Heart right ventricle (tissue), 16 donors: ENCODE measurements around the gene SERPINA4. TPM values are rescaled to one million over a fixed set of nuclear protein-coding genes. Genes with fewer than 3 reads are reported as not detected.
A peak's percentile ranks its signal among the peaks of the same experiment; 100 is the strongest.

ENCODE experiments used
- ATAC-seq, 8 donors: fragments of 200-7000 bp; cut with Tn5 transposase; one replicate each; pipeline ENCODE4 v1.9.1; 2020; ENCODE audit warnings: mild to moderate bottlenecking in 8 of 8, moderate library complexity in 8 of 8, moderate number of reproducible peaks in 1 of 8
- DNase-seq, 2 donors: peaks; one replicate each; pipeline ENCODE4 v3.0.0-alpha.2; 2020
- H3K27ac ChIP-seq, 10 donors: fragments of 200-600 bp; sonication (generic) in 2 of 10; one replicate each; pipeline versions ENCODE4 v1.5.0 to v1.8.0; 2020 to 2022; ENCODE audit warnings: mild to moderate bottlenecking in 3 of 10
- H3K27me3 ChIP-seq, 7 donors: fragments of 200-600 bp; one replicate each; pipeline ENCODE4 v1.8.0; 2021 to 2022; ENCODE audit warnings: mild to moderate bottlenecking in 2 of 7
- H3K36me3 ChIP-seq, 9 donors: fragments of 200-600 bp; sonication (generic) in 1 of 9; one replicate each; pipeline versions ENCODE4 v1.5.0 to v1.8.0; 2020 to 2022; ENCODE audit warnings: mild to moderate bottlenecking in 2 of 9
- H3K4me1 ChIP-seq, 9 donors: fragments of 200-600 bp; sonication (generic) in 1 of 9; one replicate each; pipeline versions ENCODE4 v1.5.0 to v1.8.0; 2020 to 2022; ENCODE audit warnings: mild to moderate bottlenecking in 4 of 9
- H3K4me3 ChIP-seq, 10 donors: fragments of 200-600 bp; sonication (generic) in 2 of 10; one replicate each; pipeline versions ENCODE4 v1.5.0 to v1.8.0; 2020 to 2022; ENCODE audit warnings: mild to moderate bottlenecking in 7 of 10, moderate library complexity in 2 of 10
- H3K9me3 ChIP-seq, 11 donors: fragments of 200-600 bp in 10 of 11; sonication (generic) in 2 of 11; one replicate each; pipeline versions ENCODE4 v1.5.0 to v1.8.0; 2013 to 2022; ENCODE audit warnings: mild to moderate bottlenecking in 2 of 11, control low read depth in 1 of 11, moderate library complexity in 1 of 11
- WGBS, 2 donors: extraction: QIAGEN DNeasy Blood & Tissue Kit; methylation state at CpG; one replicate each; pipeline ENCODE4 v1.1.7; 2013; ENCODE audit warnings: inconsistent platforms in 1 of 2; 5-methylcytosine and 5-hydroxymethylcytosine counted together
- intact Hi-C, 10 donors: fragments of 100-400 bp; cut with DNase I; formaldehyde crosslinking; loops; one replicate each; pipeline versions ENCODE4 v1.11.1 to v1.14.2; 2022
- polyA plus RNA-seq, 2 donors: library from polyadenylated mRNA; stranded (reverse); fragments of 200-250 nt; gene quantifications; one replicate each; pipeline ENCODE4 v1.2.3, GENCODE V29; 2013
- total RNA-seq, 10 donors: library from RNA; stranded (reverse); fragmentation: NEBNext Ultra II Directional in 3 of 10; extraction: Animal tissue kit (Norgen Biotek cat#: 25700) in 3 of 10; gene quantifications; one replicate each; pipeline versions ENCODE4 v1.2.1 to v1.2.4, GENCODE V29; 2021 to 2023
- TF ChIP-seq, protein P1 (sequence below), 9 donors: fragments of 200-600 bp; sonication (generic) in 2 of 9; IDR thresholded peaks; one replicate each; pipeline versions ENCODE4 v1.5.0 to v1.8.0; 2021 to 2022; ENCODE audit warnings: antibody characterized with exemption in 9 of 9, mild to moderate bottlenecking in 5 of 9, moderate library complexity in 1 of 9
- donor health status: Arrhythmogenic right ventricular cardiomyopathy.
- donor health status: ischemic (EF 13 %, LVEDD 7.1; RV severe dilation, severe dysfunction).
- donor health status: healthy with polysubstance abuse.
- donor health status: DM: no; HTN: yes; CAD: no.
- donor health status: DM: no; HTN: no; CAD: no.
- donor health status: ischemic (EF 25% LVEDD 6.9; RV normal size, moderate dysfunction).
- donor health status: ischemic (EF 25% LVEDD 5.7; RV mildly dilated, moderate dysfunction).
- donor health status: healthy.
- donor health status: DM: yes; HTN: yes; CAD: no.
- donor health status: Ischemic cardiomyopathy.
- donor health status: ischemic (EF 35%, LVEDD 5.7; RV mildly dilated, moderate dysfunction).
- donor health status: nonischemic (EF 11% LVEDD 7.7; RV severe dilation, severe dysfunction).
- donor health status: DM: yes; HTN: yes; CAD: no.
- donor health status: PGD.
- donor health status: ischemic (EF 29% LVEDD 5.4; RV normal size, mild dysfunction).
- donor health status: nonischemic (EF 23%, LVEDD 6.1; RV moderate dilation, normal function).

Gene SERPINA4
- total and polyA plus RNA-seq, 12 donors: not detected

DNA sequence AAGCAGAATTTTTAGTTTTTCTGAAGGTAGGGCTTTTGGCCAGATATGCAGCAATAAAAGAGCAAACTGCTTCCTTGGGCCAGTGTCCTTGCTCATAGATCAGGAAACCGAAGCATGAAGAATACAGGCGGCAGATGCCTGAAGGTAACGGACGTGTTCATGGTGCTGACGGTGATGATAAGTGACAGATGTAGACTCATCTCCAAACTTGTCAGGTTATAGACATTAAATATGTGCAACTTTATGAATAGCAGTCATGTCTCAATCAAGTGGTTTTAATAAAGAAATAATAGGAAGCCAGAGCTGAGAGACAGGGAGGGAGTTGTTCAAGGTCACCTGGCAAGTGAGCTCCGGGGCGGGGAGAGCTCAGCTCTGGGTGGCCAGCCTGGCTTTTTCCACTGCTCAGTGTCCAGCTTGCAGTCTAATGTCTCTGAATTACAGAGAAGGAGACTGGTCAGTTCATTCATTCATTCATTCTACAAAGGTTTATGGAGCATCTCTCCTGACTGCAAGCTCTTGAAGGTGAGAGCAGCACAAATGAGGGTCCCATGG lies 21.0 kb downstream of the SERPINA4 start:
- no peak for DNase-seq
- WGBS, 2 donors: 74 to 75% methylated on average over 7 of the region's 7 CpGs
- Histone ChIP-seq H3K27ac (no peak overlapping the region), H3K9me3 (no peaks in the 10 kb centered on the region), H3K4me1 (peaks cover 0 to 16% (median 6%) of the 10 kb centered on the region in 9 donors), H3K36me3 (no peaks in the 10 kb centered on the region), H3K4me3 (no peak overlapping the region), H3K27me3 (peaks cover 0 to 7% (median 0%) of the 10 kb centered on the region in 7 donors)
- peak in 2 of 8 donors; percentile 39 to 51 for ATAC-seq
- intact Hi-C loops: no loop called here
- TF ChIP-seq, protein P1, sequence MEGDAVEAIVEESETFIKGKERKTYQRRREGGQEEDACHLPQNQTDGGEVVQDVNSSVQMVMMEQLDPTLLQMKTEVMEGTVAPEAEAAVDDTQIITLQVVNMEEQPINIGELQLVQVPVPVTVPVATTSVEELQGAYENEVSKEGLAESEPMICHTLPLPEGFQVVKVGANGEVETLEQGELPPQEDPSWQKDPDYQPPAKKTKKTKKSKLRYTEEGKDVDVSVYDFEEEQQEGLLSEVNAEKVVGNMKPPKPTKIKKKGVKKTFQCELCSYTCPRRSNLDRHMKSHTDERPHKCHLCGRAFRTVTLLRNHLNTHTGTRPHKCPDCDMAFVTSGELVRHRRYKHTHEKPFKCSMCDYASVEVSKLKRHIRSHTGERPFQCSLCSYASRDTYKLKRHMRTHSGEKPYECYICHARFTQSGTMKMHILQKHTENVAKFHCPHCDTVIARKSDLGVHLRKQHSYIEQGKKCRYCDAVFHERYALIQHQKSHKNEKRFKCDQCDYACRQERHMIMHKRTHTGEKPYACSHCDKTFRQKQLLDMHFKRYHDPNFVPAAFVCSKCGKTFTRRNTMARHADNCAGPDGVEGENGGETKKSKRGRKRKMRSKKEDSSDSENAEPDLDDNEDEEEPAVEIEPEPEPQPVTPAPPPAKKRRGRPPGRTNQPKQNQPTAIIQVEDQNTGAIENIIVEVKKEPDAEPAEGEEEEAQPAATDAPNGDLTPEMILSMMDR (IDR thresholded peaks at IDR 0.05): no peak

DNA sequence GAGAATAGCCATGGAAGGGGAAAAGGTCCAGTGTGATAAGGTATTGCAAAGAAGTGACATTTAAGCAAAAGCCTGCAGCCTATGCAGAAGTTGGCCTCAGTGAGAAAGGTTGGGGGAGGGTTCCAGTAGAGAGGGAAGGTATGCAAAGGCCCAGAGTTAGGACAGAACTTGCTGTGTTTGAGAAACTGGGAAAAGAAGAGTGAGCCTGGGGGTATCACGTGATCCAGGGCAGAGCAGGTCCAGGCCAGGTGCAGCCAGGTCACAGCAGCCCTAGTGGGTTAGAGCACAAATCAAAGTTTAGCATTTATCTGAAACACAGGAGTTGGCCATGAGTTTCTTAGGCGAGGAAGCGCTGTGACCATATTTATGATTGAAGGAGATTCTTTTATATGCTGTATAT lies 21.6 kb downstream of the SERPINA4 start:
- no peak overlapping the region for H3K27ac ChIP-seq
- no peak overlapping the region for H3K4me3 ChIP-seq
- DNase-seq (no peak), ATAC-seq (no peak)
- intact Hi-C loops: no loop called here
- TF ChIP-seq, protein P1 (IDR thresholded peaks at IDR 0.05): no peak
- H3K9me3 ChIP-seq: no peaks in the 10 kb centered on the region
- peaks cover 0 to 16% (median 6%) of the 10 kb centered on the region in 9 donors for H3K4me1 ChIP-seq
- H3K27me3 ChIP-seq: peaks cover 0 to 7% (median 0%) of the 10 kb centered on the region in 7 donors
- no peaks in the 10 kb centered on the region for H3K36me3 ChIP-seq
- 89 to 90% methylated on average over 3 of the region's 3 CpGs for WGBS, 2 donors

- no peaks in the 10 kb centered on the region for H3K9me3 ChIP-seq
- no peak overlapping the region for H3K27ac ChIP-seq
- H3K27me3 ChIP-seq: peaks cover 0 to 7% (median 0%) of the 10 kb centered on the region in 7 donors
- H3K36me3 ChIP-seq: no peaks in the 10 kb centered on the region
- 92 to 95% methylated on average over 4 of the region's 4 CpGs for WGBS, 2 donors
- intact Hi-C loops: no loop called here
- TF ChIP-seq, protein P1 (IDR thresholded peaks at IDR 0.05): no peak
- peaks cover 0 to 16% (median 6%) of the 10 kb centered on the region in 9 donors for H3K4me1 ChIP-seq
- no peak for DNase-seq
- ATAC-seq: no peak
- no peak overlapping the region for H3K4me3 ChIP-seq
Observed at GRCh38 chr14:94583557-94583956, 22.3 kb downstream of the SERPINA4 start.

DNA sequence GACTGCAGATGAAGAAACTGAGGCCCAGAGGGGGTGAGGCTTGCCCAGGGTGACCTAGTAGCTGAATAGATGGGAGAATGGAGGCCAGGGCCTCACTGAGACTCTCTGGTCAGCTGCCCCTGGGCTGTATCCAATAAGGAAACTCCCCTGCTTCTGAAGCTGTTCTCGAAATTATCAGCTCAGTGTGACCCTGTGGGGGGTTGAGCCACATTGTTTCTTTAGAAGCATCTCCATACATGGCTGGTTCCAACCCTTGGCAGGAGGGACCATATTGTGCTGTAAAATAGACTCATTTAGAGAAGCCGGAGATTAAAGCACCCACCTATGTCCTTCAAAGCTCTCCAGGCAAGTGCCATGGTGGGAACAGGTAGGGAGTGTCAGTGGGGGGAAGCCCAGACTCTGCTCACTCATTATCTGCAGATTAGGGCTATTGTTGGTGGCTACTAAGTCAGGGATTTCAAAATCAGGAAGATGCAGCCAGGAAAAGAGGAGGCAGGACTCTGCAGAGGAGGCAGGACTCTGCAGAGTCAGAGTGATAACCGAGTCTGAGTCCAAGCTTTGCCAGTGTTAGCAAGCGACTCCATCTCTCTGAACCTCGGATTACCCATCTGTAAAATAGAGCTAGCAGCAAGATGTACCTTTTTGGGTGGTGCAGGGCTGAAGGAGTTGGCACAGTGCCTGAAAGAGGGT lies 23.5 kb downstream of the SERPINA4 start:
- DNase-seq (no peak), ATAC-seq (no peak)
- H3K9me3 ChIP-seq: no peaks in the 10 kb centered on the region
- no peaks in the 10 kb centered on the region for H3K36me3 ChIP-seq
- intact Hi-C loops: no loop called here
- no peak overlapping the region for H3K27ac ChIP-seq
- H3K4me1 ChIP-seq: peaks cover 0 to 16% (median 6%) of the 10 kb centered on the region in 9 donors
- no peak overlapping the region for H3K4me3 ChIP-seq
- H3K27me3 ChIP-seq: peaks cover 0 to 7% (median 0%) of the 10 kb centered on the region in 7 donors
- TF ChIP-seq, protein P1 (IDR thresholded peaks at IDR 0.05): no peak
- 70 to 75% methylated on average over 5 of the region's 5 CpGs for WGBS, 2 donors
